Measurements from ENCODE around the gene FTO.

Gene FTO

GRCh38 chr16:54034684-54035083 is 330.7 kb downstream of the FTO start:
- H3K4me3 ChIP-seq (ENCODE audit: low read depth, low read length): no peak overlapping the region
- no peak for TF ChIP-seq CTCF (IDR thresholded peaks at IDR 0.05; ENCODE audit: insufficient read depth, low read depth, low read length, missing control alignments)
- DNase-seq (ENCODE audit: low read depth): no peak

DNA sequence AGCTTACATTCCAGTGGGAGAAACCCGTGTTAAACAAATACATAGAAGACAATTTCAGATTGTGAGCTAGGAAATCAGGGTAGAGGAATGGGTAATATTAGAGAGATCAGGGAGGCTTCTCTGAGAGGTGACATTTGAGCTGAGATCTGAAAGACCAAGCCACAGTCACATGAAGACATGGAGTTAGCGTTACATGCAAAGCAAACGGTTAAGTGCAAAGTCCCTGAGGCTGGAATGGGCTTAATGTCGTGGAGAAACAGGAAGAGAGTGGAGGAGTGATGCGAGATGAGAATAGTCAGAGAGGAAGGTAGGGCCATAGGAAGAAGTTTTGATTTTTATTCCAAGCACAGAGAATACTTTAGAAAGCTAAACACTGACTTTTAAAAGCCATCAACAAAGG is 336.5 kb downstream of the FTO start:
- no peak for DNase-seq (ENCODE audit: low read depth)
- H3K4me3 ChIP-seq (ENCODE audit: low read depth, low read length): no peak overlapping the region
- TF ChIP-seq CTCF (IDR thresholded peaks at IDR 0.05; ENCODE audit: insufficient read depth, low read depth, low read length, missing control alignments): no peak

GRCh38 chr16:54040975-54041374 is 337.0 kb downstream of the FTO start:
- no peak for DNase-seq (ENCODE audit: low read depth)
- no peak overlapping the region for H3K4me3 ChIP-seq (ENCODE audit: low read depth, low read length)
- TF ChIP-seq CTCF (IDR thresholded peaks at IDR 0.05; ENCODE audit: insufficient read depth, low read depth, low read length, missing control alignments): no peak

GRCh38 chr16:54048586-54049495 is 344.9 kb downstream of the FTO start:
- DNase-seq (ENCODE audit: low read depth): no peak
- no peak for TF ChIP-seq CTCF (IDR thresholded peaks at IDR 0.05; ENCODE audit: insufficient read depth, low read depth, low read length, missing control alignments)
- H3K4me3 ChIP-seq (ENCODE audit: low read depth, low read length): no peak overlapping the region

GRCh38 chr16:54049591-54050458 is 345.9 kb downstream of the FTO start:
- DNase-seq (ENCODE audit: low read depth): no peak
- TF ChIP-seq CTCF (IDR thresholded peaks at IDR 0.05; ENCODE audit: insufficient read depth, low read depth, low read length, missing control alignments): no peak
- H3K4me3 ChIP-seq (ENCODE audit: low read depth, low read length): no peak overlapping the region

- no peak for TF ChIP-seq CTCF (IDR thresholded peaks at IDR 0.05; ENCODE audit: insufficient read depth, low read depth, low read length, missing control alignments)
- DNase-seq (ENCODE audit: low read depth): no peak
- H3K4me3 ChIP-seq (ENCODE audit: low read depth, low read length): no peak overlapping the region
Observed at GRCh38 chr16:54050459-54051210, 346.7 kb downstream of the FTO start.

Data from GM12865 (cell line).